Tongue (tissue), 2 donors: Measurements from ENCODE around the gene OSCAR. TPM values are rescaled to one million over a fixed set of nuclear protein-coding genes. Genes with fewer than 3 reads are reported as not detected.
"Not testable (repeated sequence)": the region's sequence is repeated elsewhere in the genome, so short reads cannot be mapped to it uniquely, and the experiment has no call there.

Experiments
- DNase-seq: peaks from one replicate; pipeline ENCODE4 v3.0.0-alpha.2; 2015
- total RNA-seq: library from RNA; depleted of rRNA; stranded (reverse); fragments of >200 nt; gene quantifications from one replicate; pipeline ENCODE4 v1.2.3, GENCODE V29; 2014

Gene OSCAR
- total RNA-seq, 1 donor from 2014 or later: 1.5 TPM

DNA sequence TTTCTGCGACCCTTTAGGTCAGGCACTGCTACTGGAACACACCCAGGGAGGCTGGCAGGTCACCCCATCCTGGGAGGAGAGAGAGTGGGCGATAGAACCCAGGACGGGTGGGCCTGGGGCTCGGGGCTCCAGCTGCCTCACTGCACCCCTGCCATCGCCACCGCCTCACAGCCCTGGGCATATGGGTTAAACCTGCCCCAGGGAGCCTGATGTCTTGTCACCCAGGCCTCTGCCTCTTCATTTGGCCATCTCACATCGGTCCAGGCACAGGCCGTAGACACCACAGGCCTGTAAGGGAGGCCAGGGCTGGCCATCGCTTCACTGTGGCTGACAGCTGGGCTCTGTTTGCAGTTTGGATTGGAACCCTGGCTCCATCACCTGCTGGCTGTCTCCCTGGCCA lies 25.1 kb upstream of the OSCAR start:
- no peak for DNase-seq

DNA sequence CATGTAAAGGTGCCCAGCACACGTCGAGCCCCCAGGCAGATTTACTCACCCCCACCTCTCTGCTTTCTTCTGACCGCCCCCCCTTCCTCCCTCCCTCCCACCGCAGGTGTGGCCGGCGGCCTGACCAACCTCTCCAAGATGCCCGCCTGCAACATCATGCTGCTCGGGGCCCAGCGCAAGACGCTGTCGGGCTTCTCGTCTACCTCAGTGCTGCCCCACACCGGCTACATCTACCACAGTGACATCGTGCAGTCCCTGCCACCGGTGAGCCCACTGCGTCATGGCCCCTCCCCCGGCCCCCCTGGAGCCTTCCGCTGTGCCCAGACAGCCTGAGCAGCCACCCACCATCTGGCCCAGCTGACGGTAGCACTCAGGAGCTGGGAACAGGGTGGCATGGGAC lies 23.8 kb upstream of the OSCAR start:
- DNase-seq: no peak

DNA sequence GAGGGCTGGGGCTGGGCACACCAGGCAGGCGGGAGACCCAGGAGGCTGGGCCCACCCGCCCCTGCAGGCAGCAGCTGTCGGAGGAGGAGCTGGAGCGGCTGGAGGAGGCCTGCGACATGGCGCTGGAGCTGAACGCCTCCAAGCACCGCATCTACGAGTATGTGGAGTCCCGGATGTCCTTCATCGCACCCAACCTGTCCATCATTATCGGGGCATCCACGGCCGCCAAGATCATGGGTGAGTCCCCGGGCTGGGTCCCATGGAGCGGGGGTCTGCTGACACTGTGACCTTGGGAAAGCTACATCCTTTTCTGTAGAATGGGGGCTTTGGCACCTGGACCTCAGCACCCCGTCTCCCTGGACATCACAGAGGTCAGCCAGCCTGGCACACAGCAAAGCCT lies 23.1 kb upstream of the OSCAR start:
- DNase-seq: no peak

DNA sequence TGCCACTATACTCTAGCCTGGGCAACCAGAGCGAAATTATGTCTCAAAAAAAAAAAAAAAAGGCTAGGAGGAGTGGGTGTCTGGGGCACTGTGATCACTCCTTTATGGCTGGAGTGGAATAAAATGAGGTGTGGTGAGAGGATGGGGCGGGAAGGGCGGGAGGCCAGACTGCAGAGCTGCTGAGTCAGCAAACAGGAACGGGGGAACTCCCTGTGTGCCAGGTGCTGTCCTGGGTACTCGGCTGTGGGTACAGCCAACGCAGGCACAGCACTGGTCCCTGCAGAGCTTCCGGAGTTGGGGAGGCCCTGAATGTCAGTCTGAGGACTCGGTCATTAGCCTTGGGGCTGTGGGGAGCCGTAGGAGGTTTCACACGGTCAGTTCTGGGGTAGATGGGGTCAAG lies 20.7 kb upstream of the OSCAR start:
- no peak for DNase-seq

DNA sequence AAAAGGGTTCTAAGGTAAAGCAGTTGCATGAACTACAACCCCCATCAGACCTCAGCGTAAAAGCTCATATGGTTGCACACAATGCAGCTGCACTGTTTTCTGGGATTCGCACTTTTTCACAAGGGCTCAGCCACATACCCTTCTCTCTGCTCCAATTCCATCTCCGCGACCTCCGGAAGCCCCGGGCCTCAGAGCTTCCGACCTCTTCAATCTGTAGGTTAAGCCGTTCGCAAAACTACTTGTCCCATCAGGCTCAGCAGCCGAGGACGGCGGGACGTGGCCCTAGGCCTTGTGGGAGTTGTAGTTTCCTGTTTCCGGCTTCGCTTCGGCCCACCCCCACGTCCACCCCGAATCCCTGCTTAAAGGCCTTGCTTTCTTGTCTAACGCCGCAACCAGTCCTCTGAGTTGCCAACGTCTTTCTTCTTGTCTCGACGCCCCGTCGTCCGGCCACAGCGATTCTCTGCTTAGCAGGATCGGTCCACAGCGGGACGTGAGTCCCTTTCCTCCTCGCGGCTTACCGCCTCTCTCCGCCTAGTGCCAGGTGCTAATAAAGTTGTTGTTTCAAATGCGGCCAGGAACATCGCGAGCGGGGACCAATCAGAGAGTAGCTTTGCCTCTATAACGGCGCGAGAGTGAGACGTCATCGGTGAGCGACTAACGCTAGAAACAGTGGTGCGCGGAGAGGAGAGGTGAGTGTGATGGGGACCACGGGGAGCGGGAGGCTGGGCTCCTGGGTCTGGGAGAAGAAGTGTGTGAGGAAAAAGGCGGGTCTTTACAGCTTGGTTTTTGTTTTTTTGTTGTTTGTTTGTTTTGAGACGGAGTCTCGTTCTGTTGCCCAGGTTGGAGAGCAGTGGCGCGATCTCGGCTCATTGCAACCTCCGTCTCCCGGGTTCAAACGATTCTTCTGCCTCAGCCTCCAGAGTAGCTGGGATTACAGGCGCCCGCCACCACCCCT lies 14.8 kb upstream of the OSCAR start, which contains the start of the genes PRPF31 and TFPT:
Gene PRPF31 (plus strand): TSS at position 646 of the 955 bp plus-strand sequence. CDS start 2,525 bp downstream, outside the sequence.
Gene TFPT (minus strand): TSS at position 549 of the 955 bp plus-strand sequence. CDS start 388 bp downstream, at position 161.
- peak; percentile 99 for DNase-seq

DNA sequence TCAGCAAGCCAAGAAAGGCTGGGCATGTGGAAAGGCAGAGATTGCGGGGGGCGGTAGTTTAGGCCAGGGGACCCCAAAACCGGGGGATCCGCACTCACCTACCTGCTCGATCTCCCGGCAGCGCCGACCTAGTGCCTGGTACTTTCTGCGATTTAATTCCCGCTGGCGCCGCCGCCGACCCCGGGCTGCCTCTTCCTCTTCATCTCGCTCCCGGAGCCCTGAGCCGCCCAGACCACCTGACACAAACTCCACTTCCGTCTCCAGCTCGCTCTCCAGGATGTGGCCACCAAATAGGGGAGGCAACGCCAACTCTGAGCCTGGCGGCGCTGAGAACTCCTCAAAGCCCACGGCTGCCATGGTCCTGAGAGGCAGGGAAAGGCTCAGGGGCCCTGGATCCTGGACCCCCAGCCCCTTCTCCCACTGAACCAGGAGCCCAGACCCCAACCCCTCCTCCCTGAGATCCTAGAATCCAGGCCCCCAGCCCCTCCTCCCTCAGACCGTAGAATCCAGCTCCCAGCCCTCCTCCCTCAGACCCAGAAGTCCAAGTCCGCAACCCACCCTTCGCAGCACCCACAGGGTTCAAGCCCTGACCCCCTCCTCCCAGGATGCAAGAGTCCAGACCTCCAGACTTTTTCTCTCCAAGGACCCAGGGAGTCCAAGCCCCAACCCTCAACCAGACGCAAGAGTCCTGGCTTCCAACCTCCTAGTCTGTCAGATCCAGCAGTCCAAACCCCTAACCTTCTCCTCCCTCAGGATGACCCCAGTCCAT lies 13.9 kb upstream of the OSCAR start:
- DNase-seq: no peak

DNA sequence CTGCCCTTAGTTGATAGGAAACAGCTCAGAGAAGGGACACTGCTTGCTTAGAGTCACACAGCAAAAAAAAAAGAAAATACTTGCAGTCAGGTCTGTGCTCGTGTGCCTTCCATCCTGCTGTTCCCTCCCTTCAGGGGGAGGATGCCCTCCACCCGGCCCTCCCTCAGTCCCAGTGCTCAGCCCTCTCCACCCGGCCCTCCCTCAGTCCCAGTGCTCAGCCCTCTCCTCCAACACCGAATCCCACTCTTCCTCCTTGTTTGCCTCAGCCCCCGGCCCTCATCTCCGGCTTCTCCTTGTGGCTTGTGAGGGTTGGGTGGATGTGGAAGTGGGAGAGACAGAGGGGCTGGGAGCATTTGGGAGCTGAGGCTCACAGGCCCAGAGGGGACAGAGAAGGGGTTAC lies 9.0 kb upstream of the OSCAR start:
- no peak for DNase-seq

DNA sequence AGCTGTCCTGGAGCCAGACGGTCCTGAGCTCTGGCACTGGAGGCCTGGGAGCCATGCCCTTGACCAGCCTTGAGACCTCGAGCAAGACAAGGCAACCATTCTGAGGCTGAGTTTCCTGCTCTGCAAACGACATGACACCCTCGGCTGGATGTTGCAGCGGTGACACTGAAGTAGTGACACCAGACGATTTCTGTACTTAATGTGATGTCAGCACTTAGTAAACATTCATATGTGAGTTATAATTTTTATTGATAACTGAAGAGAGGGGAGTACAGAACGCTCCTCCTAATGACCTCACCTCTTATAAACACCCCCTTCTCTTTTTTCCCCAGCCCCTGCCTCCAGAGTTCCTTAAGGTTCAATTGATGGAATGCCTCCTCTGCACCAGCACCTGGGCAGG lies 7.9 kb upstream of the OSCAR start:
- no peak for DNase-seq

DNA sequence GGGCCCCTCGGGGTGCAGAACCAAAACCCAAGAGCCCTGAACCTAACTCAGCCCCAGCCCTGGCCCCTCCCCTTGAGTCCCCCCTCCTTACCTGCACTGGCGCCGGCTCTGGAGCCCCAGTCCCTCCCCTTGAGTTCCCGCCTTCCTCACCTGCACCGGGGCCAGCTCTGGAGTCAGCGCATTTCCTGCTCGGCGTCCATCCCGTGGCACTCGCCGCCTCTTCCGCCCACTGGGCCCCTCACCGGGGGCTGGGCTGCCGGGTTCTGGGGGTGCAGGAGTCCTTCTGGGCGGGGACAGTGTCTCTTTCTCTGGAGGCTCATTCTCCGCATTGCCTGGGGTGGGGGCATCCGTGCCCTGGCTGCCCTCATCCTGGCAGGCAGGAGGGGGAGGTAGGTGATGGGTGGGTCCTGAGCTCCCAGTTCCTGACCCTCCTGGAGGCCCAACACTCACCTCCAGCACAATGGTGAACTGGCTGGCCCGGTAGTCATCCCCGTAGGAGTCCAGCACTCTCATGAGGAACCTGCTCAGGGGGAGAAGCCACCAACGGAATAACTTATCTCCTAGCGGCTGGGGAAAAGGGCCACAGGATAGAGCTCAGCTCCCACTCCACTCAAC lies 7.4 kb upstream of the OSCAR start:
- DNase-seq: no peak

DNA sequence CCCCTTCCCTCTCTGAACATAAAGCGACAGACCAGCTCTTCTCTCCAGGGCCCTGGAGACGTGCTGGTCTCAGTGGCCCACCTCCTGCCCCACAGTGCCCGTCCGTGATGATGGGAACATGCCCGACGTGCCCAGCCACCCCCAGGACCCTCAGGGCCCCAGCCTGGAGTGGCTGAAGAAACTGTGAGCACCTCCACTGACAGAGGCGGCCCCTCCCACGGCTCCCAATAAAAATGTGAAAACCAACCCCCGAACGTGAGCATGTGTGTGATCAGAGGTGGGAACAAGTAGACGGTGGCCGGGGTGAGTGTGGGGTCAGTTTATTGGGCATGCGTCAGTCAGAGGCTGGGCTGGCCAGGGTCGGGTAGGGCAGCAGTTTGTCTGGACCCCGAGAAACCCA lies 6.1 kb upstream of the OSCAR start:
- DNase-seq: no peak

DNA sequence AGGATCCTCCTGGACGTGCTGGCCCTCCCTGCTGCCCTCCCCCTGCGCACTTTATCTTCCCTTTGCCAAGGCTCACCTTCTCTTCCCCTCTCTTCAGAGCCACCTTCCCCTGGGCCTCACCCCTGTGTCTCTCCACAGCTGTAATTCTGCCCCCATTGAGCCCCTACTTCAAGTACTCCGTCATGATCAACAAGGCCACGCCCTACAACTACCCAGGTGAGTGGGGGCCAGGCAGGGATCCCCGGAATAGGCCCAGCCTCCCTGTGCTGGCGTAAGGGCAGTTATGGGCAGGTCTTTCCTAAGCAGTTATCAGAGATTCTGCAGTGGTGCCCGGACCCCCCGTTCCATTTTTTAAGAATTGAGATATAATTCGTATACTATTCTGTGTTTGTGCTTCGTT lies 5.2 kb upstream of the OSCAR start:
- DNase-seq: no peak

DNA sequence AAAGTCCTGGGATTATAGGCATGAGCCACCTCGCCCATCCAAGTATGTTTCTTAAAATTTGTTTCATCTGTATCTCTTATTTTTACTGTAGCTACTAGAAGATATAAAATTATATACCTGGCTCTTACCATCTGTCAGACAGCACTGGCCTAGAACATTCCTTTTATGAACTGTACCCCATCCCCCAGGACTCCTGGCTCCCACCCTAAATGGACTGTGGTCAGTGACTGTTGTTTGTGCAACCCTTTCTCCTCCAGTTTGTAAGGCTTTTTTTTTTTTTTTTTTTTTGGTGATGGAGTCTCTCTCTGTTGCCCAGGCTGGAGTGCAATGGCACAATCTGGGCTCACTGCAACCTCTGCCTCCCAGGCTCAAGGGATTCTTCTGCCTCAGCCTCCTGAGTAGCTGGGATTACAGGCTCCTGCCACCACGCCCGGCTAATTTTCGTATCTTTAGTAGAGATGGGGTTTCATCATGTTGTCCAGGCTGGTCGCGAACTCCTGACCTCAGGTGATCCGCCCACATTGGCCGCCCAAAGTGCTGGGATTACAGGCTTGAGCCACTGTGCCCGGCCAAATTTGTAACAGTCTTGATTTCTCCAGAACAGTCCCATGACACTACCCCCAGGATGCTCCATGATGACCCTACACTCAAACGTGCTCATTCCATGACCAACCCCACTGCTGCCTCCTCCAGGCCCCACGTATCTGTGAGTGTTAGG lies 4.6 kb upstream of the OSCAR start:
- no peak for DNase-seq

DNA sequence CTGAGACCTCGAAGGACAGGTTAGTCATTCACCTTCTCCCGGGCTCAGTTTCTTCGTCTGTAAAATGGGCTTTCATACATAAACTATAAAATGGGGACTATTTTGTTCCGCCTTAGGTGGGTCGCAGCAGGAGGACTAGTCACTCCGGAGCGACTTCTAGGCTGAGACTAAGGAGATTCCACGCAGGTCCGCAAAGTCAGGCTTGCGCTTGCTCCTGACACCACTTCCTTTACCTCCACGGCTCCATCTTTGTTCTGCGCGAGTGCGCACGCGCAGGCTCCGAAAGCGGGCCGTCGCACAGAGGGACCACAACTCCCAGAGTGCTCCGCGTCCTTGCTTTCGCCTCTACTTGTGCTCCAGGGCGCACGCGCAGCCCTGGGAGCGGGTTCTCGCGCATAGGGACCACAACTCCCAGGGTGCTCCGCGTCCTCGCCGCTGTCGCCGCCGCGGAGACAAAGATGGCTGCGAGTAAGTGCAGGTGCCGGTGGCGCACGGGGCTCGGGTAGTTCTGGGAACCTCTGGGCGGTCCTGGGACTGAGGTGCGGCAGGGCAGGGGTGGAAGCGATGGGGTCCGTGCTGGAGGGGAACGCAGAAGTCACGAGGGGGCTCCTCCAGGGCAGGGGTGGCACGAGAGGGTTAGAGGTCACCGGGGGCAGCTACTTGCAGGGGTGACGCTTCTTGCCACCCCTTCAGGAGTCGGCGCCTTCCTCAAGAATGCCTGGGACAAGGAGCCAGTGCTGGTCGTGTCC lies 2.0 kb upstream of the OSCAR start, which contains the start of gene NDUFA3:
Gene NDUFA3 (plus strand): TSS at position 435 of the 749 bp plus-strand sequence. CDS start 24 bp downstream, at position 459.
- peak; percentile 100 for DNase-seq

DNA sequence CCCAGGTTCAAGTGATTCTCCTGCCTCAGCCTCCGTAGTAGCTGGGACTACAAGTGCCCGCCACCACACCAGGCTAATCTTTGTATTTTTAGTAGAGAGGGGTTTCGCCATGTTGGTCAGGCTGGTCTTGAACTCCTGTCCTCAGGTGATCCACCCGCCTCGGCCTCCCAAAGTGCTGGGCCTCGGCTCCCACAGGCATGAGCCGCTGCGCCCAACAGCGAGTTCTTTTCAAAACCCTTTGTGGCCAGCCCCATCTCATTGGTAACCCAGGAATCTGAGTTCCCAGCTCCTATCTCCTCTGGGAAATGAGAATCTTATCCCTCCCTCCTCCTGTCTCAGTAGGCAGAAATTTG lies 724 bp downstream of the OSCAR start:
- not testable (repeated sequence) for DNase-seq

DNA sequence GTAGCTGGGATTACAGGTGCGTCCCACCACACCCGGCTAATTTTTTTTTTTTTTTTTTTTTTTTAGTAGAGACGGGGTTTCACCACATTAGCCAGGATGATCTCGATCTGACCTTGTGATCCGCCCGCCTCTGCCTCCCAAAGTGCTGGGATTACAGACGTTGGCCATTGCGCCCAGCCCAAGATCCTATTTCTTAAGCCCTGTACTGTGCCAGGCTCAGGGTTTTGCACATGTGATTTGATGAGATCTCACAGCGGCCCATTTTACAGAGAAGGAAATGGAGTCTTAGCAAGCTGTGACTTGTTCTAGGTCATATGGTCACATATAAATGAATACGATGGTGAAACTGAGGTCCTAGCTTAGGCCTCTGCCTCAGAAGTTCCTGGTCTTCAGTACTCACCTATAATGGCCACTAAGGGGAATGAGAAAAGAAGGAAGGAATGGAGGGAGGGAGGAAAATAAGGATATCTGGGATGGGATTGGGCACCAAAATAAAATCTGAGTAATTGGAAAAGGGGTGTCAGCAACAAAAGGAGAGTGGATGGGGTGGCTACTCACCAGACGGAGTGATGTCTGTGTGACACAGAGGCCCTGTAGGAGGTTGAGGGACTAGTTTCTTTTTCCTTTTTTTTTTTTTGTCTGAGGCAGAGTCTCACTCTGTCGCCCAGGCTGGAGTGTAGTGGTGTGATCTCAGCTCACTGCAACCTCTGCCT lies 1.3 kb downstream of the OSCAR start:
- no peak for DNase-seq

DNA sequence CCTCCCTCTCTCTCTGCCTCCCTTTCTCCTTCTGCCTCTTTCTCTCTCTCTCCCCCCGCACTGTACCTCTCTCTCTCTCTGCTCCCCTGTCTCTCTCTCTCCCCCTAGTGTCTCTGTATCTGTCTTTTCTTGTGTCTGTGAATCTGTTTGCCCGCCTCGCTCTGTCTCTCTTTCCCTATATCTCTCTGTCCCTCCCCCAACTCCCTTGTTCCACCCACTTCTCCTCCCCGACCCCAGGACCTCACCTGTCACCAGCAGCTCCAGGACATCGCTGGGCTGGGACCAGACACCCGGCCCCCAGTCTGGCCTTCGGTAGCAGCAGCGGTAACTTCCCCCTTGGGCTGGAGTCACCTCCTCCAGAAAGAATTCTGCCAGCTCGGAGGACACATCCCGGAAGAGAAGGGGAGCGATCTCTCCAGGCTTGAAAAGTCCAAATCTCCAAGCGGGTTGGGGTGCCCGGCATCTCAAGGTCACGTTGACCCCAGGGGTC lies 3.9 kb downstream of the OSCAR start:
- DNase-seq: no peak

DNA sequence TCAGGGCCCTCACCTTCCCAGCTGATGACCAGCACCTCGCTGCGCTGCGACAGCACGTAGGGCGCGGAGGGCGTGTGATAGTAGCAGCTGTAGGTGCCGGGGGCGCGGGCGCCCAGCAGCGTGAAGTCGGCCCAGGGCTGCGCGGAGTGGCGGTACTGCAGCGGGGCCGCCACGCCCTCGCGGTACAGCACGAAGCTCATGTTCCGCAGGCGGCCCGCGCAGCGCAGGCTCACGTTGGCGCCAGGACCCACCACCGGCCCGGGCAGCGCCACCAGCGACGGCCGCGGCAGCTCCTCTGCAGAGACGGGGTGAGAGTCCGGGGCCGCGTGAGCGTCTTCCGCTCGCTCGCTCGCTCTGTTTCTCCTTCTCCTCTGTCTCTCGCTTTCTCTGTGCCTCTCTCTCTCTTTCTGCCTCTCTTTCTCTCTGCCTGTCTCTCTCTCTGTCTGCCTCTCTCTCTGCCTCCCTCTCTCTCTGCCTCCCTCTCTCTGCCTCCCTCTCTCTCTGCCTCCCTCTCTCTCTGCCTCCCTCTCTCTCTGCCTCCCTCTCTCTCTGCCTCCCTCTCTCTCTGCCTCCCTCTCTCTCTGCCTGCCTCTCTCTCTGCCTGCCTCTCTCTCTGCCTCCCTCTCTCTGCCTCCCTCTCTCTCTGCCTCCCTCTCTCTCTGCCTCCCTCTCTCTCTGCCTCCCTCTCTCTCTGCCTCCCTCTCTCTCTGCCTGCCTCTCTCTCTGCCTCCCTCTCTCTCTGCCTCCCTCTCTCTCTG lies 4.6 kb downstream of the OSCAR start:
- DNase-seq: peak; percentile 41

DNA sequence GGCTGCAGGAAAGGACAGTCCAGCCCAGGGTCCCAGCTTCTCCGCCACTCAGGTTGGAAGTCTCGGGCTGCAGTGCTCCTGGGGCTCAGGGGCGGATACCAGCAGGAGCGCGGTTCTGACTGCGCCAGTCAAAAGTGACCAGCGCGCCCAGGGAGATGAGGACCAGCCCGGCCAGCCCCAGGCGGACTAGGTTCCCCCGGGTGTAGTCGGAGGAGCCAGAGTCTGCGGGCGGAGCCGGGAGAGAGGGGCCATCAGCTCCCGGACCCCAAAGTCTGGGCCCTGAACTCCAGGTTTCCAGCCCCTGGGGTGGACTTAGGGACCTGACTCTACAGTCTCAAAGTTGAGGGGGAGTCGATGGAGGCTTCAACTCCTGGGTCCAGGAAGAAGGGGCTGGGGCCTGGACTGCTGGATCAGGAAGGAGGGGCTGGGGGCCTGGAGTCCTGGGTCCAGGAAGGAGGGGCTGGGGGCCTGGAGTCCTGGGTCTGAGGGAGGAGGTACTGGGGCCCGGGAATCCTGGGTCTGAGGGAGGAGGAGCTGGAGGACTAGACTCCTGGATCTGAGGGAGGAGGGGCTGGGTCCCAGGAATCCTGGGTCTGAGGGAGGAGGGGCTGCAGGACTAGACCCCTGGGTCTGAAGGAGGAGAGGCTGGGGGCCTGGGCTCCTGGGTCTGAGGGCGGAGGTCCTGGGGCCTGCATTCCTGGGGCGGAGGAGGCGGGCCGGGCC lies 5.3 kb downstream of the OSCAR start:
- no peak for DNase-seq
